Medulla oblongata (tissue), 1 donor: ENCODE data around the gene STX12.
"Not testable (repeated sequence)": the region's sequence is repeated elsewhere in the genome, so short reads cannot be mapped to it uniquely, and the experiment has no call there.

ENCODE experiments used
- DNase-seq: peaks from one replicate; pipeline ENCODE4 v3.0.0-alpha.2; 2015; ENCODE audit errors: extremely low spot score

Gene STX12

DNA sequence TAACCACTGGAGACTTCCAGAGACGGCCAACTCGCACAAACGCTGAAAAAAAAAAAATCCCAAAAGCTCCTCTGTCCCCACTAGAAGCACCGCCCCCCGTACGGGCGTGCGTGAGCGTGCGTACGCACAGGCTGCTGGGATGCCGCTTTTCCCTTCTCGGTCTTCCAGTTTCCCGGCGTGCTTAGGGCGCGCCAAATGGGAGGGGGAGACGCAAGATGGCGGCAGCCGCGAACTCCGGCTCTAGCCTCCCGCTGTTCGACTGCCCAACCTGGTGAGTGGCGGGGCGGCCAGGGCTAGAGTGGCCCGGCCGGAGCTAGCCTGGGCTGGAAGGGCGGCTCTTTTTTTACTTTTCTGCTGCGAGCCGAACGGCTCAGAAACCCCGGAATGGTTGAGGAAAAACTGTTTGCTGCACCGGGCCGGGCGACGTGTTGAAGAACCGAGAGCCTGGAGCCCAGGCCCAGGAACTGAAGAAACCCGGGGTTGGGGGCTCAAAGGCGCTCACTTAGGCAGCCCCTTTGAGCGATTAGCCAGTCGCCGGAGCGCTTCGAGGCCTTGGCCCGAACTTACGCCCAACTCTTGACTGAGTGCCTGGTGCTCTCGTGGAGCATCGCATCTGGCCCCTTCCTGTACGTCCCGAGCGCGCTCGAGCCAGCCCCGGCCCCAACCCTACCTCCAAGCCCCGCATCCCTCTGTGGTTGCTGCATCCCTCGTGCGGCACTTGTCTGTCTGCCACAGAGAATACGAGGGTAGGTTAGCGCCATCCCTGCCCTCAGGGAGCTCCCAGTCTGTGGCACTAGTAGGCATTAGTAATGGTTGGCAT lies 57.8 kb downstream of the STX12 start, which contains the start of gene PPP1R8:
Gene PPP1R8 (plus strand): TSS at position 162 of the 820 bp plus-strand sequence. CDS start 54 bp downstream, at position 216.
- peak; percentile 98 for DNase-seq

DNA sequence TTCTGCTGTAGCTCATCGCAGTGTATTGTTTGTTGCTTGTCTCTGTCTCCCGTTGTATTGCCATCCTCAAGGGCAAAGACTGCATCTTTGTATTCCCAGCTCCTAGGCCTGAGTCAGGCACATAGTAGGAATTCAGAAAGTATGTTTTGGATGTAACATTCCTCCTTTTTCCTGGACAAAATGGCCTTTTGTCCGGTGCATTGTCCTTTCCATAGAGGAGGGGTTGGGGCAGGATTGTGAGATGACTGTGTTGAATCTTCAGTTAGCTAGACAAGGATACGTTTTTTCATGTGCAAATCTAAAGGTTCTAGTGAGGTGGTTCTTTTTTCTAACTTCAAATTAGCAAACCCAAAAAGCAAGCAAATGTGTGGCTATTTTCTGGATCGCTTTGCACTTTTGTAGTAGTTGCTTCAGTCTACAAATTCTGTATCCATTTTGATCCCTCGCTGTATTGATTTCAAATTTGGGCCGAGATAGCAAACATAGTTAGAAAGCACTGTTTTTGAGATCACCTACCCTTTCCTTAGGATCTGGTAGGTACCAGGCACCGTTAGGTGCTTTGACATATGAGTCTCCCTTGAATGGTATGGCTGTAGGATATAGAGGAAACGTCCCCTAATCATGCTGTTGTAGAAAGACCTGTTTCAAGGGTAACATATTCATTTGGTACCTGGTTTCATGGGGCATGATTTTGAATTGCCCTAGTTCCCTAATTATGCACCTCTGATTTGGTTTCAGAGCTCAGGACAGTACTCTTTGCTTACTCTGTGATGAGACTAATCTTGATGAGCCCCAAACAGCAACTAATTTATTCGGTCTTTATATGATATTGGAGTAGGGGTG lies 58.8 kb downstream of the STX12 start:
- no peak for DNase-seq

DNA sequence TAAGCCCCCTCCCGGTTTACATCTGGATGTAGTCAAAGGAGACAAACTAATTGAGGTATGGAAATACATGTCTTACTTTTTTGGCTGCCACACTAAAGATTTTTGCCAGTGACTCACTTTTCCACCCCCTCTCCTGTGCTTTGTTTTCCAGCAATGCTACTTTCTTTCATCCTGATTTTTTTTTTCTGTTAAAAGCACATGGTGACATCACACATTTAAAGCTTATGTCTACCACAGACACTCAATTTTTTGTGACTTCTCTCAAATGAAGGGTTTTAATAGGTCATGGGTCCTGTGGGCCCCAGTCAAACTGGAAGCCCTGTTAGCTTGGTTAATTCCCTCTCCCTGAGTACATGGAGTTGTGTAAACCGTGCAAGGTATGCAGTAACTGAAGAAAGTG lies 59.7 kb downstream of the STX12 start:
- DNase-seq, result no peak

DNA sequence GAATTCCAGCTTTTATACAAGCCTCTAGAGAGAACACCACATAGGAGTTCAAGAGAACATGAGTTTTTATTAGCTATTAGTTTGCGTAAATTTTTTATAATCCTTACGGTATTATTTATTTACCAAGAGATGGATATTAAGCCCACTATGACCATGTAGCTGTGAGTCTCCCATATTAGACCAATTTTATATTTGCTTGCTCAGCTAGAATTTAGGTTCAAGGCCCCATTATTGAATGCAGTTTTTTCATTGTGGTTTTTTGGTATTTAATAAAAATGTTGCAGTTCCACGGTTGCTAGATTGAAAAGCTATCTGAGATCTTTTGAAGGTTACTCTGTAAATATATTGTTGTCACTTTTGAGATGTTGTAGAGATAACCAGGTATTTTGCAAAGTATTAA lies 60.5 kb downstream of the STX12 start:
- DNase-seq, result no peak

DNA sequence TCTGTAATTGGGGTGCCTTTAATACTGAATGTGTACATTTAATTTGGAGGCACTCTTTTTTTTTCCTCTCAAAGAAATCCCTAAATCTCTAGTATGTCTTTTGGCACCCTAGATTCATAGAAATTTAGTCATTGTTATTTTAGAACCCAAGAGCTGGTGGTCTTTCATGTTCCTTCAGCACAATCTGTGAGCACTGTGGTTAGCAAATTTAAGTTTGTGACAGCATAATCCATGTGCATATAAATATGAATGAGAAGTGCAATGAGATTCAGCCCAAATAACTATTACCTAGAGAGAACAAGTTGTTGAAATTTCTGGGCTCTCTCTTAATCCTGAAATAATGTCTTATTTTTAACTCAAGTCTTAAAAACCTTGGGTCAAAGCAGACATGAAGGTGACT lies 62.0 kb downstream of the STX12 start:
- no peak for DNase-seq

DNA sequence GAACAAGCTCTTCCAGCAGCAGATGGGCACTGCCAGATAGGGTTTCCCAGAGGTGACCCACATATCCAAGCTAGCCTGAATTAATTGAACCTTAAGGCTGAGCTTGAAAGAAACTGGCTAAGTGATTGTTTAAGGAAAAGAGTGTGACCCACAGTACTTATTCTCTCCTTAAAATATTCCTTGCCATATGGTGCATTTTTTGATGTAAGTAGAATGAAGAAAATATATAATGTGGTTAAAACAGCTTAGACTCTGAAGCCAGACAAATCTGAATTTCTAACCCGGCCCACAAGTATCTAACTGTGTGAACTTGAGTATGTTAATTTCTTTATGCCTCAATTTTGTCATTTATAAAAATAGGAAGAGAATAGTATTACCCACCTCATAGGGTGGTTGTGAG lies 62.5 kb downstream of the STX12 start:
- no peak for DNase-seq

DNA sequence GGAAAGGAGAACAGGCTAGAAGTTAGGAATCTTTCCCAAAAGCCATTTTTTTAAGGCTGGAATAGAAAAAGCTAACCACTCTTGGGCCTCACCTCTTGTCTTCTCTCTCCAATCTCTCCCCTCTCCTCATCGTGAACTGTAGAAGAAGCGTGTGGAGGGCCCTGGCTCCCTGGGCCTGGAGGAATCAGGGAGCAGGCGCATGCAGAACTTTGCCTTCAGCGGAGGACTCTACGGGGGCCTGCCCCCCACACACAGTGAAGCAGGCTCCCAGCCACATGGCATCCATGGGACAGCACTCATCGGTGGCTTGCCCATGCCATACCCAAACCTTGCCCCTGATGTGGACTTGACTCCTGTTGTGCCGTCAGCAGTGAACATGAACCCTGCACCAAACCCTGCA lies 76.9 kb downstream of the STX12 start:
- DNase-seq, result no peak

DNA sequence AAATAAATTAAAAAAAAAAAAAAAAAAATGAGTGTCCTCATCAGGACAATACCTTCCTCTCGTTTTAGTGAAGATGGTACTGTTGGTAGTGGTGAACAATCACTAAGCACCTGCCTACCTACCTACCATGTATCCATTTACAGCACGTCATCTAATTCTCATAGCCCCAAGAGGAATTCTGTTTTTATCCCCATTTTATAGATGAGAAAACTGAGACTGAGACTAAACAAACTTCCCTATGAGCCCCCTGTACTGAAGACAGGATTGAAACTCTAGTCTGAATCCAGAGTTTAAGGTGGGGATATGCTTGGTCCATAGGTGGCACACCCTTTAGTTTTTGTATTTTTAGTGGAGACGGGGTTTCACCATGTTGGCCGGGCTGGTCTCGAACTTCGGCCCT lies 82.1 kb downstream of the STX12 start:
- DNase-seq, result no peak

DNA sequence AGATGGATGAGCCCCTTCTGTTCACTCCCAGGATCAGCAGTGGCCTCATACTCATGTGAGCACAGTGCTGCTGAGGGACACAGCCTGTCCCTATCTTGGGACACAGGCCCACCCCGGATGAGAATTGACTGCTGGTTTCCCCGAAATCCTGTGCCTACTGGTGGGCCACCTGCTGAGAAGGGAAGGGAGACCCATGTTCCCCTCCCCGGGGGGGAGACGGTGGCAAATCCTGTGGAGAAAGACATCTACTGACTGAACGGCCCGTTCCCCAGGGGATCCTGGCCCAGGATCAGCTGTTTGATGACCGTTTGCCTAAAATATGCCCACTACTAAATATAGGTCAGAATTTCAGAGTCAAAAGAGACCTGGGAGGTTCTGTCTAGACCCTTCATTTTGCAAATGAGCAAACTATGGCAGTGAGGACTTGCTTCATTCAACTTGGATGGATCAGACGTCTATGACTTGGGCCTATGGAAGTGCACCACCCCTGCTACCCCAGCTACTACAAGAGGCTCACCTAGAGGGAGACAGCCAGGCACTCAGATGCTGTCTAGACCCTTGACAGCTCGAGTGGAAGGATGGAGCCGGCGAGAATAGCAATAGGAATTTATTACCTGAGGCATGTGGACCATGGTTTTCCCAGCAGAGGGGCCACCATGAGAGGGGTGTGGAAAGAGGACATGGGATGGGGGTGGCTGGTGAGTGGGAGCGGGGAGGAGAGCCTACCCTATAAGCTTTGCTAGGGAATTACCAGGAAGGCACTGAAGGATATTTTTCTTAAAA lies 83.7 kb downstream of the STX12 start:
- DNase-seq, result no peak

DNA sequence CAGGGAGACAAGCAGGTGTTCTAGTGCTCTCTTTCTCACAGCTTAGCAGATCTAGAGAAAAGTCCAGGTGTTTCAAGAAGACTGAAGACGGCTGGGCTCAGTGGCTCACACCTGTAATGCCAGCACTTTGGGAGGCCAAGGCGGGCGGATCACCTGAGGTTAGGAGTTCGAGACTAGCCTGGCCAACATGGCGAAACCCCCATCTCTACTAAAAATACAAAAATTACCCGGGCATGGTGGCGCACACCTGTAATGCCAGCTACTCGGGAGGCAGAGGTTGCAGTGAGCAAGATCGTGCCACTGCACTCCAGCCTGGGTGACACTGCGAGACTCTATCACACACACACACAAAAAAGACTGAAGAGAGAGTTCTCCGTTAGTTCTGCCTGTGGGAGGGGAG lies 84.5 kb downstream of the STX12 start:
- not testable (repeated sequence) for DNase-seq

DNA sequence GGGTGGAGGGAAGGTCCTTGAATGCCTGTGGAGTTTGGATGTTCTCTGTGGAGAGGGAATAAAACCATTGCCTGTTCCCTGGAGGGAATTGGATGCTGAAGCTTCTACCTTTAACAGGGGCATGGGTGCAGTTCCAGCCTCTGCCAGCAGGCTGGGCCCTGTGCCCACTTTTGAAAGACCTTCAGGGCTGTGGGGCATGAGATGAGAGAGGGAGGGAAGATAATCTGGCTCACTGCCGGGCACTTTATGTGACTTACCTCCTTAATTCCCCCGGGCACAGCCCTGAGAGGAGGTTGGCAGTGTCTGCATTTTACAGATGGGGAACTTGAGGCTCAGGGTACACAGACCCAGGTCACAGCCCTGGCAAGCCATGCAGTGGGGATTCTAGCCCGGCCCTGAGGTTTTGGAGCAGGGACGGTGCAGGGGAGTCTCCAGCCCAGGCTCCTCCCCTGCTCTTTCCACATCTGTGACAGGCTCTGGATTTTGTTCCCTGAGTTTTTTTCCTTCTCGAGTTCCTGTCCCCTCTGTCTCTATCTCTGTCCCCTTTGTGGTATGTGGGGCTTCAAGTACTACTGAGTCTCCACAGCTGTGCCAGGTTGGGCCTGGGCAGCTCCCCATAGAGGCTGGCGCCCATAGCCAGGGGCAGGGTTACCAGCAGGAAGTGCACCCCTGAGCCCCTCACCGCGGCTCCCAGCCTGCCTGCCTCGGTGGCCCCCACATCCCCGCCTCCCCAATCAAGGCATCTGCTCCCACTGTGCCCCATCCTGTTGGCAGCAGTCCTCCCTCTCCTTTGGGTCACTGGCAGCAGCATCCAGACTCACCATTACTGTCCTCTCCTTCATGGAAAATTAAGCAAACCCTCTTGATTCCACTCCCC lies 85.3 kb downstream of the STX12 start:
- DNase-seq, result peak; percentile 92

DNA sequence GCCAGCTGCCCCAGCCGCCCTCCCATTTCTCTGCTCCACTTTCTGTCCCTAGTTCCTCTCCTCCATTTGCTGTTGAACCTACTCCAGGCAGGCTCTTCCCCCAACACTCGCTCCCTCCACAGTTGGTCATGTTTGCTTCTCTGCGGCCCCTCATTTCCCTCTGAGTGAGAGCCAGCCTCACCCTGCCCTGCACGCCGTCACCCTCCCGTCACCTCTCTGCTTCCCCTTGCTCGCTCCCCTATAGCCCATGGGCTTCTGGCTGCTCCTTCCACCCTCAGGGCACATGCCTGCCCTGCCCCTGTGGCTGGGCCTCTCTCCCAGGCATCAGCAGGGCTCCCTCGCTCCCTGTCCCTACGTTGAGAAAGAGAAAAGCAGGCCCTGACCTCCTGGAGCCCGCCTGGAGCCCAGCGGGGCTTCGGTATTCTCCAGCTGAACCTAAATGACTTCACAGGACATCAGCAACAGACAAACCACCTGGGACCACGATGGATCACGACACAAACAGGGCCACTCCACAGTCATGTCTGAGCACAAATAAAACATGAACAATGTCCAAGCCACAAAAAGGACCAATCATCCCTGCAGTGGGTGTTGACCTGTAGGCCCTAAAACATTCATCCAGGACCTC lies 86.0 kb downstream of the STX12 start:
- no peak for DNase-seq

DNA sequence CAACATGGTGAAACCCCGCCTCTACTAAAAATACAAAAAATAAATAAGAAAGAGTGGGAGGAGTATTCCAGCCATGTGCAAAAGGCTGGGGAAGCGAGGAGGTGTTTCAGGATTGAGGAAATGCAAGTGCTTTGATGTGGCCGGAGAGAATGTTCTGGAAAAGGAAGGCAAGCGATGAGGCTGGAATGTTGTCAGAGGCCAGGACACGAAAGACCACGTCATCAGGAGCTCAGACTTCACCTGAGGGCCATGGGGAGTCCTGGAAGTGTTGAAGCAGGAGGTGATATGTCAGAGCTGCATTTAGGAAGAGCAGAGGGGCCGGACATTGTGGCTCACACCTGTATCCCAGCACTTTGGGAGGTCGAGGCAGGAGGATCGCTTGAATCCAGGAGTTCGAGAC lies 88.4 kb downstream of the STX12 start:
- no peak for DNase-seq

DNA sequence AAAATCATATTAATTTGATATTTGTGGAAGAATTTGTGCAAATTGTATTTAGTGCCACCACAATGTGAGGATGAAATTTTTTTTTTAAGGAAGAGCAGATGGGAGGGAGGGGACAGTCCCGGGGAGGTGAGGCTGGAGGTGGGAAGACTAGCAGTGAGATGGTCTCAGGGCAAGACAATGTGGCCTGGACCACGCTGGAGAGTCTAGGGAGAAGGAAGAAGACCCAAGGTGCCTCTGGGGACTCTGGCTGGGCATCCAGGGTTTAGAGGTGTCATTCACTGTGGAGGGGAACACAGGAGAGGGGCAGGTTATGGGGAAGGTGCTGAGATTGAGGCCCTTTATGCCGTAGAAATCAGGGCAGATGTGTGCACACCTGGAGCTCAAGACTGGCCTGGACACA lies 89.0 kb downstream of the STX12 start:
- no peak for DNase-seq

DNA sequence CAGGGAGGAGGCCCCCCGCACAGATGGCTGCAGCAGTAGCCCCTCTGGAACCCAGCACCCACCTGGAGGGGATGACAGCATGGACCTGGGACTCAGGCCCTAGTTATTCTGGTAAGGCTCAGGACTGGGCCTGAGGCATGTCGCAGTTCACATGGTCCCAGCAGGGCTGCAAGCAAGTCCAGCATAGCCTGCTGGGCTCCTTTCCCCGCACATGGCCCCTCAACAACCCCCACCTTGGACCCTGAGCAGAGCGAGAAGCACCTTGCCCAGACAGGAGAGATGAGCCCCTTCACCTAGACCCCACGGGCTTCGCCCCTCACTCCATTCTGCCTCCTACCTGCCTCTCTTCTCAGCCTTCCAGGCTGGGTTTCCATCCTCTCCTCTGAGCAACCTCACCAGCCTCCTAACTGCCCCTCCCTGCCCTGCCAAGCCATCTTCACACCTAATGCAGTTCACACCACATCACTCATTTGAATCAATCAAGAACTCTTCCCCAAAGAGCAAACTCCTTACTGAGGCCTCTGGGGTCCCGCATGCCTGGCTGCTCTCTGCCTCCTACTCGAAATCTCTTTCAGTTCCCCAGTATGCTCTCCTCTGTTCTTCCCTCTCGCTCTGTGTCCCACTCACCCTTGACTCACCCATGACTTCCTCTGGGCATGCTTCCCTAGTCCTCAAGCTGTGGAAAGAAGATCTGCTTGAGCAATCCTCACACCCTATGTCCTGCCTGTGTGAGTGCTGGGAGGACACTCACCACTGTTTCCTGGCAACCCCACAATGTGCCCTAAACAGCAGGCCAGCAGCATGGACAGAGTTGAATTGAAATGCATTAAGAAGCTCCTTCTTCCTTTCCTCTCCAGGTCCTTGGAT lies 89.9 kb downstream of the STX12 start:
- DNase-seq, result peak; percentile 92

DNA sequence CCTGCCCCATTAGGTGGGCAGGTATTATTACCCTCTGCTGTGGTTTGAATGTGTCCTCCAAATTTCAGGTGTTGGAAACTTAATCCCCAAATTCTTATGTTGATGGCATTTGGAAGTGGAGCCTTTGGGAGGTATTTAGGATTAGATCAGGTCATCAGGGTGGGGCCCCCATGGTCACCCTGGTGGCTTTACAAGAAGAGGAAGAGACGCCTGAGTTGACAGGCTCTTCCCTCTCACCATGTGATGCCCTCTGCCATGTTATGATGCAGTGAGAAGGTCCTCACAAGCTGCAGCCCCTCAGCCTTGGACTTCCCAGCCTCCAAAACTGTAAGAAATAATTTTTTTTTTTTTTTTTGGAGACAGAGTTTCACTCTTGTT lies 90.5 kb downstream of the STX12 start:
- DNase-seq, result peak; percentile 55

DNA sequence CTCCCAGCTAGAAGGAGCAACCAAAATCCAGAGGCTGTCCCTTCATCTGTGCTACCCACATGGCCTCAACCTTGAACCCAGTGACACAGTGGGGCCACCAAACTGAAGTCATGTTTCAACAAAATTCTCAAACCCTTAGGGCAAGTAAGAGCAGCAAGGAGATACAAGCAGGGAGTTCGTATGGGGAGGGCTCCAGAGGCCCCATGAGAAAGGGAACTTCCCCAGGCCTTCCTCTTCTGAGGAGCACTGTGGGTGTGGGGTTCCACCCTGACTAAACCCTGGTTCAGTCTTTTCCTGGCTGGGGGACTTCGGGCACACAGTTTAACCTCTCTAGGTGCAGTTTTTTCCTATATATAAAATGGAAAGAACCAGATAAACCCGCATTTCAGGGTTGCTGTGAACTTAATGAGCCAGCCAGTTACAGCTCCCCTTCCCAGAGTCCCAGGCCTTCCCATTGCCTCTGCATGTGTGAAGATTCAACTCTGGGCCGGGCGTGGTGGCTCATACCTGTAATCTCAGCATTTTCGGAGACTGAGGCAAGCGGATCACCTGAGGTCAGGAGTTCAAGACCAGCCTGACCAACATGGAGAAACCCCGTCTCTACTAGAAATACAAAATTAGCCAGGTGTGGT lies 91.4 kb downstream of the STX12 start:
- DNase-seq, result peak; percentile 73

DNA sequence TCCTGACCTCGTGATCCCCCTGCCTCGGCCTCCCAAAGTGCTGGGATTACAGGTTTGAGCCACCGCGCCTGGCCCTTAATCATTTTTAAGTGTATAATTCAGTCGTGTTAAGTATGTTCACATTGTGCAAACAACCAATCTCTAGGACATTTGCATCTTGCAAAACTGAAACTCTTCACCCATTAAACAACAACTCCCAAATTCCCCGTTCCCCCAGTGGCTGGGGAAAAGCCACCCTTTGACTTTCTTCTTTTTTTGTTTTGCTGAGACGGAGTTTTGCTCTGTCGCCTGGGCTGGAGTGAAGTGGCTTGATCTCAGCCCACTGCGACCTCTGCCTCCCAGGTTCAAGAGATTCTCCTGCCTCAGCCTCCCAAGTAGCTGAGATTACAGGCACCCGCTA lies 92.8 kb downstream of the STX12 start:
- no peak for DNase-seq

DNA sequence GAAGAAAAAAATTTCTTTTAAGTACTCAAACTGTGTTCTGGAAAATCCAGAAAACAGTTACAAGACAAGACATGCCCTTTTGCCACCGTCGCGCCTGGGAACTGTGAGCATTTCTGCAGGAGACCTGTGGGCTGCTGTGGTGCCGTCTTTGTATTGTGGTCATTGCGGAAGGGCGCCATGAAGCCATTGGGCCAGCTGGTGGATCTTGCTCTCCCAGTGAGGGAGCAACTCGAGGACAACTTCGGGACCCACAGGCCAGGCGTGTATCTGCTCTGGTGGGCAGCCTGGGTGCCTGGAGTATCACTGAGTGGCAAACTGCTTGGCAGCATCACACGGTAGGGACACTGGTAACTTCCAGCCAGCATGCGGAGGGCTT lies 95.5 kb downstream of the STX12 start:
- no peak for DNase-seq
